NCI-H774 (cell line): ENCODE data around the gene TADA2A.
A peak's percentile ranks its signal among the peaks of the same experiment; 100 is the strongest.

Source experiments
- DNase-seq: peaks from one replicate; lab custom pipeline; 2025; lab: John Stamatoyannopoulos, UW

The TADA2A gene

DNA sequence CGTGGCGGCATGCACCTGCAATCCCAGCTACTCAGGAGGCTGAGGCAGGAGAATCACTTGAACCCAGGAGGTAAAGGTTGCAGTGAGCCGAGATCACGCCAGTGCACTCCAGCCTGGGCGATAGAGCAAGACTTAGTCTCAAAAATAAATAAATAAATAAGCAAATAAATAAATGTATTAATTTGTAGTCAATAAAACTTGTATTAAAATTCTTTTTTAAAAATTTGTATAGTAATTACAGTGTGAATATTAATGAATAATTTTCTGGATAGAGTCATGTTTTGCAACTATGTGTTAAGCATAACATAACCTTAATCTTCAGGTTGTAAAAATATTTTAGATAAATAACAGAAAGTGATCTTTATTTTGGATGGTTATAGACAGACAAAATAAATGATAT is 55.8 kb downstream of the TADA2A start:
- DNase-seq, result no peak

DNA sequence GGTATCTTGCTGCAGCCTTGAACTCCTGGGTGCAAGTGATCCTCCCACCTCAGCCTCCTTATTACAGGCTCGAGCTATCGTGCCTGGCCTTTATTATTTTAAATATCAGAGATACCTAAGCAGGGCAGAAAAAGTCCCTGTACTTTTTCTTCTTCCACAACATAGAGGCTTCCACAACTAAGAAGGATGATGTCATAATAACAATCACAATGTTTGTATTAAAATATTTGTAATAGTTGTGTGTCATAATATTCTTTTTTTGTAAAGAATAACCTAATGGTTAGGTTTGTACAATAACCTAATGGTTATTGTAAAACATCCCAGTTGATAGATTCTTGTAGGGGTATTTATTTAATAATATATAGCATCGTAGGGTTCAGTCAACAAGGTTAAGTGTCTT is 56.4 kb downstream of the TADA2A start:
- DNase-seq, result no peak

- no peak for DNase-seq
Observed at GRCh38 chr17:37465069-37465616, 58.5 kb downstream of the TADA2A start.

GRCh38 chr17:37466471-37466870 is 59.8 kb downstream of the TADA2A start:
- no peak for DNase-seq

DNA sequence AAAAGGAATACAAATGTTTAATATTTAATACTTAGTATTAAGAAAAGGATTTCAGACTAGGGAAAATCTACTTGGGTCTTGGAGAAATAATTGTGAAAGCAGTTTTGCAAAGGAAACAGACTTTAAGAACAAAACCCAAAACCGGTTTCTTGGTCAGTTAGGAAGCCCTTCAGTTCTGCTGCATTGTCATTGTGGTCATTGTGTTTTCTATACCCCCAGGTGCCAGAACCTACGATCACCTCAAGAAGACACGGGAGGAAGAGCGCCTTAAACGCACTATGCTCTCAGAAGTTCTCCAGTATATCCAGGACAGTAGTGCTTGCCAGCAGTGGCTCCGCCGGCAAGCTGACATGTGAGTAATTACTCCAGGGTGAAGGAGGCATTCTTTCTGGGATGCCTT is 63.5 kb downstream of the TADA2A start:
- DNase-seq, result no peak

DNA sequence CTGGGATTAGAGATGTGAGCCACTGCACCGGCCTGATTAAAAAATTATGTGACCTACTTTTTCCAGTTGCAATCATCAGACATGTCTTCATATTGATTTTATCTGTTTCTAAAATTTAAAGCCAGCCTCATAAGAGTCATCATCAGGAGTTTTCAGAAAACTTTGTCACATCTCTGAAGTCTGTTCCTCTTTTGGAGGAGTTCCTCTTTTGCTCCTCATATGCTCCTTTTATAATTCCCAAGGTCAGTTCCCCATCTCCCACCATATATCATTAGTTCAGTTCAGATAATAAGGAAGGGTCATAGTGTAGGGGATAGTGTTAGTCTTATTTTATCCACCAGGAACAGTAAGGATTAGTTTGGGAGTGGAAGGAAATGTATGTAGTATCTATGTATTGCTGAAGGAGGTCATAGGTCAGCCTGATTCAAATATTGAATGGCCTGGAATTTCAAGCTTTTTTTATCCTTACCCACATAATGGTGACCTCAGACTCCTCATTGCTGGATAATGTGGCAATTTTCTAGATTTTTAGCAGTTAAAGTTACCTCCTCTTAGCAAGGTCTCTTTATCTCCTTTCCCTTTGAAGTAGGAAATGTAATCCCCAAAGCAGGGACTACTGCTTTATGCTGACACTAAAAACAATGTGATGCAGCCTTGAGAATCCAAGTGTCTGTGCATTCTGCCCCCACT is 69.2 kb downstream of the TADA2A start:
- no peak for DNase-seq

DNA sequence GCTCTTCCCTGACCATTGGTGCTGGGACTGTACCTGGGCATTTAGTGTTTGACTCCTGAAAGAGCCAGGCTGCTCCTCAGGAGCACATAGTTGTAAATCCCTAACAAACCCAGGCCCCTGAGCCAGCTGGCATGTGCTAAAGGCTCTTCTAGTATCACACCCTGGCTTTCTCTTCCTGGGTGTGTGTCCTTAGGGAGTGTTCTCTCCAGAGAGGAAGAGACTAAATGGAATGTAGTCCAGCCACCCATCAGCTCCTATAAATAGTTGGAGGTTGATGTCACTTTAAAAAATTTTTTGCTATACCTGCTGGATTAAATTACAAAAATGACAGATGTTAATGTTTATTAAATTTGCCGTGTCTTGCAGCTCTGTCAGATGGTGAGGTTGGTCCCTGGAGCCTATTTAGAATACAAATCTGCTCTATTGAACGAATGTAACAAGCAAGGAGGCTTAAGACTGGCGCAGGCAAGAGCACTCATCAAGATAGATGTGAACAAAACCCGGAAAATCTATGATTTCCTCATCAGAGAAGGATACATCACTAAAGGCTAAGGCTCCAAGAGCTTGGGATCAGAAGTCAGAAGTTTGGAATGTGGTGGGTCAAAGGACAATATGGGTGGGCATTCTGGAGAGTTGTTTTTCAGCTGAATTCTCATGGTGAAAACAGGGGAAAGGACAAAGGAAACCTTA is 69.9 kb downstream of the TADA2A start:
- DNase-seq, result no peak

- no peak for DNase-seq
Observed at GRCh38 chr17:37478187-37478586, 71.5 kb downstream of the TADA2A start.

GRCh38 chr17:37479025-37479424 is 72.3 kb downstream of the TADA2A start:
- DNase-seq, result no peak

GRCh38 chr17:37480427-37480826 is 73.7 kb downstream of the TADA2A start:
- DNase-seq, result no peak

DNA sequence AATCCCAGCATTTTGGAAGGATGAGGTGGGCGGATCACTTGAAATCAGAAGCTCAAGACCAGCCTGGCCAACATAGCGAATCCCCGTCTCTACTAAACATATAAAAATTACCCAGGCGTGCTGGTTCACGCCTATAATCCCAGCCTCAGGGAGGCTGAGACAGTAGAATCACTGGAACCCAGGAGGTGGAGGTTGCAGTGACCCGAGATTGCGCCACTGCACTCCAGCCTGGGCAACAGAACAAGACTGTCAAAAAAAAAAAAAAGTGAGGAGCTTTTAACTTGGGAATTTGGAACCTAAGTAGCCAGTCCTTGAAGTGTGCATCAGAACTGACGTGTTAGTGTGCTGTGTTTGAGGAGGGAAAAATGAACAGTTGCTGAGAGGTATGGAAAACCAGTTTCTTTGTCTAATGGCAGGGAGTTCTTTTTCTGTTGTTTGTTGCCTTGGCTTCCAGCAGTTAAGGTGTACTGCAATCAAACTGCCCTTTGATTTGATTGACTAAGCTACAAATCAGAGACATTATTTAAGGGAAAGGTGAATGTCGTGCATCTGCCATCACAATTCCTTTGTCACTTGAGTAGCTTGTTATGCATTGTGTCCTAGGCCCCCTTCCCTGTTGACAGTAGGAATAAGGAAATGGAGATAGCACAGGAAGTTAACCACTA is 74.4 kb downstream of the TADA2A start:
- DNase-seq, result no peak

- DNase-seq, result no peak
Observed at GRCh38 chr17:37483311-37484039, 76.8 kb downstream of the TADA2A start.

GRCh38 chr17:37485938-37486570 is 79.4 kb downstream of the TADA2A start:
- DNase-seq, result no peak

DNA sequence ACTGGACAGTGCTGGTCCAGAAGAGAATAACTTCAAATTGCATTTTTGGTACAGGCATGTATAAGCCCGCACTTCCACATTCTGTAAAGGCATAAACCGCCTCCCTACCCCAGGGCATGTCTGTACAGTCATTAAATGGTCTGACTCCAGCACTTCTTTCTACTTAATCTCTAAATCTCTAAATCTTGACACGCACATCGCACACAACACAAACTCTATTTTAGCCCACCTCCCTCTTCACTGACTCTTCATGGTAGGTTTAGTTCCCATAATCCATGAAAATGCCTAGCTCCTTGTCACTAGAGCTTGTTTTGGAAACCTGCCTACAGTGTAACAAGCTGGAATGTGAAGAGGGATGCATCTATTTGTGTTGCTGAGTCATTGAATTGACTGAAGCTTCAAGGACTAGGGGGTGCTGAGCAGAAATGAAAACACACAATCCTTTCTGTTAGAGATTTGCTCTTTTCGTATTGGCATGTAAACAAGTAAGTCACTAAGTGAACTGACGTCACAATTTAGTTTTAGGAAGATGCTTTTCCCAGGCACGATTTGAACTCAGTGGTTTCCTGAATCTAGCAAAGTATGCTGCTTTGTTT is 81.4 kb downstream of the TADA2A start:
- peak; percentile 76 for DNase-seq

GRCh38 chr17:37488607-37489196 is 82.0 kb downstream of the TADA2A start:
- DNase-seq, result peak; percentile 56

GRCh38 chr17:37489197-37490001 is 82.7 kb downstream of the TADA2A start, which contains the start of gene DUSP14:
DUSP14 (plus strand) TSS chr17:37489891; CDS start chr17:37512273, 22,382 bp downstream.
- DNase-seq, result peak; percentile 97

DNA sequence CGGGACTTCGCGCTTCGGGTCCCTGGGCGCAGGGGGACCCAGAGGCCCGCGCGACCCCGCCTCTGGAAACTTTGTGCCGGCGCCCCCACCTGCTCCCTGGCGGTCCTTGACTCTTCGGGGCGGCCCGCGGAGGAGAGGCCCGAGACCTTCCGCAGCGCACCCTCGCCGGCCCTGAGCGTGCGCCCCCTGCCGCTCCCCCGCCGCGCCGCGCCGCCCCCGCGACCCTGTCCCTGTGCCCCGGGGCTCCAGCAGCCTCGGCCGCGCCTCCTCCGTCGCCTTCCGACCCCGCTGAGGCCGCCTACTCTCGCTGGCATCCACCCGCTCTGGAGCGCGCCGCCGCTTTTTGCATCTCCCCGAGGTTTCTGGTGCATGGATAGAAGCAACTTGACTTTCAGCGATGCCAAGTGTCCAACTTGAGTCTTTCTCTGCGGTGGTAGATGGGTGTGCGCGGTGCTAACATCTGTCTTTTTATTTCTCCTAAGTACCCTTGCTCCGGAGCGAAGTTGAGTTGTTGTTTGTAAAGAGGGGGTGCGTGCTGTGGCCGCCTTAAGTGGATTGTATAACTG is 83.4 kb downstream of the TADA2A start:
- DNase-seq, result peak; percentile 41

- no peak for DNase-seq
Observed at GRCh38 chr17:37490638-37491614, 84.2 kb downstream of the TADA2A start.
